Fibroblast of the aortic adventitia (primary cell): Measurements from ENCODE around the gene TRIM31. TPM values are rescaled to one million over a fixed set of nuclear protein-coding genes. Genes with fewer than 3 reads are reported as not detected.
A peak's percentile ranks its signal among the peaks of the same experiment; 100 is the strongest.

Experiments used
- DNase-seq: peaks from one replicate; pipeline ENCODE4 v3.0.0-alpha.2; 2010; ENCODE audit warnings: low read depth
- H3K4me3 ChIP-seq: 2 replicates; pipeline ENCODE4 v1.5.1; 2011; ENCODE audit warnings: low read depth, mild to moderate bottlenecking, control low read depth, low read length, moderate library complexity
- total RNA-seq: library from RNA; depleted of rRNA; stranded (reverse); fragments of >200 nt; gene quantifications from 2 replicates; pipeline ENCODE4 v1.2.3, GENCODE V29; 2012; ENCODE audit warnings: low replicate concordance
- TF ChIP-seq, protein P1 (sequence below): IDR thresholded peaks from 2 replicates; pipeline ENCODE4 v1.5.1; 2011; ENCODE audit warnings: mild to moderate bottlenecking, low read length, control low read depth, inconsistent platforms; ENCODE audit not compliant: insufficient read depth

Gene TRIM31
- total RNA-seq, 1 donor: not detected

- TF ChIP-seq, protein P1, sequence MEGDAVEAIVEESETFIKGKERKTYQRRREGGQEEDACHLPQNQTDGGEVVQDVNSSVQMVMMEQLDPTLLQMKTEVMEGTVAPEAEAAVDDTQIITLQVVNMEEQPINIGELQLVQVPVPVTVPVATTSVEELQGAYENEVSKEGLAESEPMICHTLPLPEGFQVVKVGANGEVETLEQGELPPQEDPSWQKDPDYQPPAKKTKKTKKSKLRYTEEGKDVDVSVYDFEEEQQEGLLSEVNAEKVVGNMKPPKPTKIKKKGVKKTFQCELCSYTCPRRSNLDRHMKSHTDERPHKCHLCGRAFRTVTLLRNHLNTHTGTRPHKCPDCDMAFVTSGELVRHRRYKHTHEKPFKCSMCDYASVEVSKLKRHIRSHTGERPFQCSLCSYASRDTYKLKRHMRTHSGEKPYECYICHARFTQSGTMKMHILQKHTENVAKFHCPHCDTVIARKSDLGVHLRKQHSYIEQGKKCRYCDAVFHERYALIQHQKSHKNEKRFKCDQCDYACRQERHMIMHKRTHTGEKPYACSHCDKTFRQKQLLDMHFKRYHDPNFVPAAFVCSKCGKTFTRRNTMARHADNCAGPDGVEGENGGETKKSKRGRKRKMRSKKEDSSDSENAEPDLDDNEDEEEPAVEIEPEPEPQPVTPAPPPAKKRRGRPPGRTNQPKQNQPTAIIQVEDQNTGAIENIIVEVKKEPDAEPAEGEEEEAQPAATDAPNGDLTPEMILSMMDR: no peak
- no peak overlapping the region for H3K4me3 ChIP-seq
- no peak for DNase-seq
These were observed 41.2 kb upstream of the TRIM31 start for GRCh38 chr6:30154061-30154460.

DNA sequence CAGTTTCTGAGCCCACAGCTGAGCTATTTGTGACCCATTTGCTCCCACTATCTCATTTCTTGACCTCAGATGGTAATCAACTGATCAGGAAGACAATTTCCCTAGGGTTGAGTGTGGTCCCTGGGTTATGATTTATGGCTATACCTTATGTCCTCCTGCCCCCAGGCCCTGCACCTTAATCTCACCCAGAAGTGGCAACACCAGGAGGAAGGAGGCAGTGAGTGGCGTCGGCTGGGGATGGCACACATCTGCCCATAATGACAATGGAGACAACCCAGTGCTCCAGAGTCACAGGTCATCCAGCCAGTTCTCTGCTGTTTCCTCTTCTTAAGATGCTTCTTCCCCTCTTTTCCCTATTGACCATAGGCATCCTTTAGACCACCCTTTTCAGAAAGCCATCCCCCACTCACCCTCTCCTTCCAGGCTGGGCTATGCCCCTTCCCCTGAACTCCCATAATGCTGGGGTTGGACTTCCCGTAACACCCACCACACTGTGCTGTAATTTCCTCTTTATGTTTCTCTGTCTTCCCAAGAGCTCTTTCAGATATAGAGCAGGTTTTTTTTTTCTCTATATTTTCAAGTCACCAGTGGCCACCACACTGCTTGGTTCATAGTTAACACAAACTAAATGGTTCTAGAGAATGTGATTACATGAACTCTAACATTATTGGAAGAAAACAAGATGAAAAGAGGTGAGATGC lies 40.2 kb upstream of the TRIM31 start:
- TF ChIP-seq, protein P1: no peak

DNA sequence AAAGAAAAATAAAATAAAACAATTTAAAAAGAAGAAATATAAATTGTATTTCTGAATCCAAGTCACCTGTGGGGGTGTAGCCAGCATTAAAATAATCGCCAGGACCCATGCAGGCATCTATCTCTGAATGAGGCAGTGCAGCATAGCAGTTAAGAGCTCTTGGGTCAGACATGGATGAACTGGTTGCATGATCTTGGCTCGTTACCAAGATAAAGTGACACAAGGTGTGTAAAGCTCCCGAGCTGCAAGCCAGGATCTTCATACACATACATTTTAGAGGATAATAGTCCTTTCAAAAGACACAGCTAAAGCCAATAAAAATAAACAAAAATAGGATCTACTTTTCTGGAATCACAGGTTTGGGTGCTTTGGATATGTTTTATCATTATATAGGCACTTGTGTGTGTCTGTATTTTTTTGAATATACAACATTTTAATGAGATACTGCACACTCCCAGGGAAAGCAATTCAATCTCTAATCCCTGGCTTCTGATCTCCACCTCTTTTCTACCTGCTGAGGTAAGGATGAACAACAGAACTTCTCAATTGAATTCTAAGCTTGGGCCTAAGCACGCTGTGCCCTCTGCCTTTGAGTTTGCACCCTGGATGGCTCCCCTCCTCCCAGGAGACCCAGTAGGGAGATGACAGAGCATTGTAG lies 39.3 kb upstream of the TRIM31 start:
- no peak for DNase-seq
- TF ChIP-seq, protein P1: no peak
- H3K4me3 ChIP-seq: no peak overlapping the region

More for the DNA sequence above, 40.2 kb upstream of the TRIM31 start:
- H3K4me3 ChIP-seq: no peak overlapping the region
- no peak for DNase-seq

DNA sequence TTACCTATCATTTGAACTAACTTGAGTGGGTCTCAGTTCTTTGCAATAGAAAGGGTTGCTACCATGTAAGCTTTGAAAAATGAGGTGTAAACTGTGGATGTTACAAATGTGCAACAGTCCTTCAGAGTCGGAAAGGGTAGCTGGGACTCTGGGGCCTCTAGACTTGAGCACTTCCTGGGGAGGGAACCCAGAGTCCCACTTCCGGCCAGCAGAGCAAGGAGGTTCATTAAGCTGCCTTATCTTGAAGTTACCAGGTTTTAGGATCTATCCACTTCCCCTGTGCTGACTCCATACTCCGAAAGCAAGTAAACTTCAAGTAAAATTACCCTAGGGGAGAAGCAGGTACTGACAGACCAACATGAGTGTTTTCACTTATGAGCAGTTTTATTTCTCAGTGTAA lies 38.7 kb upstream of the TRIM31 start:
- DNase-seq: no peak
- TF ChIP-seq, protein P1: no peak
- no peak overlapping the region for H3K4me3 ChIP-seq

DNA sequence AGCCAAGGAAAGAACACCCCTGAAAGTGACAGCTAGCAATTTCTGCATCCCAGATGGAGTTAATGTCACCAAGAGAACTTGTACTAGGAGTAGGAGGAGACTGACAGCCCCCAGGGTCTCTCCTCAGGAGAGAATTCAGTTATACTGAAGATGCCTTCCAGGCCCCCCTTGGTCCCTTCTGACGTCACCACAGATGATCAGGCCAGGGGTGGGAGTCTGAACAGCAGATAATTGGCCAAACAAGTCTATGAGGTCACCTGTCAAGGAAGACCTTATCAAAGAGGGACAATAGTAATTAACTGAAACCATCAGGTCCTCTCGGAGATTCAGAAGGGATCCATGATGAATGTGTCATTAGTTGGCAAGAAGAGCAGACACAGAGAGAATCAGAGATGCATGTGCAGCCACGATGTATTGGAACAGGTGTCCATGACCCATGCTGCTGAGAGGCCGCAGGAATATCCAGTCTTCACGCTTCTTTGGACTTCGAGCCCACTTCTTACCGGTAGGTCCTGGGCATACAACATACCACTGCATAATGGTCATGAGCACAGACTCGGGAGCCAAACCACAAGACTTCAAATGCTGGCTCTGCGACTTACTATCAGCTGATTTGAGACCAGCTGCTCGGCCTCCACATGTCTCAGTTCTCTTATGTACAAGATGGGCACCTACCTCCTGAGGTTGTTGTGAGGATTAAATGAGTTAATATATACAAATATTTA lies 37.9 kb upstream of the TRIM31 start:
- H3K4me3 ChIP-seq: no peak overlapping the region
- TF ChIP-seq, protein P1: no peak
- DNase-seq: peak; percentile 44

DNA sequence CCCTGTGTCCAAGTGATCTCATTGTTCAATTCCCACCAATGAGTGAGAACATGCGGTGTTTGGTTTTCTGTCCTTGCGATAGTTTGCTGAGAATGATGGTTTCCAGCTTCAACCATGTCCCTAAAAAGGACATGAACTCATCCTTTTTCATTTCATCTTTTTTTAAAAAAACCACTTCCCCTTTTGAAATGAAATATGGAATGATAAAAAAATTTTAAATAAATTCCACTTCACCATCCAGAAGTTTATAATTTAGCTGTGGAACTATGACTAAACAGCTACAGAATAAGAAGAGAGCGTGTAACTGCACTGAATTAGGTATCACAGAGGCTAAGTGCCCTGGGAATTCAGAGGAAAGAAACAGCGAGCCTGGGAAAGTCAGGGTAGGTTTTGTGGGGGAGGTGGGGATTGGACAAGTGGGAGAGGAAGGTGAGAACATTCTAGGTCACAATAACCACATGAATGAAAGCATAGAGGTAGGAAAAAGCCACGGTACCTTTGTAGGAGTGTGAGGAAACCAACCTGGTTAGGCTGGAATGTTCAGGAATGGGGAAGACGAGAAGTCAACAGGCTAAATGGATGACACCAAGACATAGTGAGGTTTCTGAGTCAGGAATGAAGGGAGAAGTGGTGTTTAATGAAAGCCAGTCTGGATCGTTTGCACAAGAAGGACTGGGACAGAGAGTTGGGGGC lies 37.1 kb upstream of the TRIM31 start:
- no peak for DNase-seq
- TF ChIP-seq, protein P1: no peak
- H3K4me3 ChIP-seq: no peak overlapping the region
